Mucosa of rectum (tissue), 2 donors: Measurements from ENCODE around the gene KCNAB1.

Experiments used
- H3K27ac ChIP-seq, 2 donors: one replicate each; pipeline ENCODE4 v1.7.0; 2013; ENCODE audit warnings: inconsistent platforms in 2 of 2, low read depth in 2 of 2, low read length in 2 of 2
- H3K27me3 ChIP-seq, 2 donors: one replicate each; pipeline ENCODE4 v1.7.0; 2013; ENCODE audit warnings: low read length in 2 of 2; ENCODE audit not compliant: control insufficient read depth in 2 of 2, insufficient read depth in 2 of 2
- H3K36me3 ChIP-seq, 2 donors: one replicate each; pipeline ENCODE4 v1.7.0; 2013; ENCODE audit warnings: low read length in 2 of 2; ENCODE audit not compliant: control insufficient read depth in 2 of 2, insufficient read depth in 2 of 2
- H3K4me1 ChIP-seq, 2 donors: one replicate each; pipeline ENCODE4 v1.7.0; 2013; ENCODE audit warnings: low read length in 2 of 2, mild to moderate bottlenecking in 1 of 2; ENCODE audit not compliant: control insufficient read depth in 2 of 2, insufficient read depth in 2 of 2
- H3K4me3 ChIP-seq, 2 donors: one replicate each; pipeline ENCODE4 v1.7.0; 2013; ENCODE audit warnings: low read length in 2 of 2
- H3K9ac ChIP-seq, 2 donors: one replicate each; pipeline ENCODE4 v1.7.0; 2013; ENCODE audit warnings: low read length in 2 of 2, low read depth in 1 of 2, mild to moderate bottlenecking in 1 of 2
- H3K9me3 ChIP-seq, 2 donors: one replicate each; pipeline ENCODE4 v1.7.0; 2013; ENCODE audit warnings: low read length in 2 of 2; ENCODE audit not compliant: control insufficient read depth in 2 of 2
- donor health status: healthy.
- donor health status: Normal muscosa, but diverticular disease.

The KCNAB1 gene

GRCh38 chr3:156429125-156429524 is 308.7 kb downstream of the KCNAB1 start:
- Histone ChIP-seq H3K4me3 (no peak overlapping the region), H3K27me3 (no peaks in the 10 kb centered on the region), H3K4me1 (no peaks in the 10 kb centered on the region), H3K36me3 (no peaks in the 10 kb centered on the region), H3K9ac (no peak overlapping the region), H3K27ac (no peak overlapping the region), H3K9me3 (no peaks in the 10 kb centered on the region)

GRCh38 chr3:156431334-156432124 is 311.2 kb downstream of the KCNAB1 start:
- H3K27me3 ChIP-seq = no peaks in the 10 kb centered on the region
- no peak overlapping the region for H3K27ac ChIP-seq
- no peaks in the 10 kb centered on the region for H3K9me3 ChIP-seq
- H3K36me3 ChIP-seq = no peaks in the 10 kb centered on the region
- H3K4me3 ChIP-seq = no peak overlapping the region
- H3K4me1 ChIP-seq = no peaks in the 10 kb centered on the region
- H3K9ac ChIP-seq = no peak overlapping the region

GRCh38 chr3:156432563-156432962 is 312.2 kb downstream of the KCNAB1 start:
- H3K27ac ChIP-seq = no peak overlapping the region
- no peaks in the 10 kb centered on the region for H3K27me3 ChIP-seq
- H3K4me3 ChIP-seq = no peak overlapping the region
- H3K36me3 ChIP-seq = no peaks in the 10 kb centered on the region
- H3K9me3 ChIP-seq = no peaks in the 10 kb centered on the region
- H3K4me1 ChIP-seq = no peaks in the 10 kb centered on the region
- no peak overlapping the region for H3K9ac ChIP-seq

- Histone ChIP-seq H3K27ac (no peak overlapping the region), H3K4me3 (no peak overlapping the region), H3K9me3 (no peaks in the 10 kb centered on the region), H3K9ac (no peak overlapping the region), H3K36me3 (no peaks in the 10 kb centered on the region), H3K27me3 (no peaks in the 10 kb centered on the region), H3K4me1 (no peaks in the 10 kb centered on the region)
Observed at GRCh38 chr3:156433138-156433537, 312.8 kb downstream of the KCNAB1 start.

GRCh38 chr3:156433910-156434309 is 313.5 kb downstream of the KCNAB1 start:
- Histone ChIP-seq H3K27ac (no peak overlapping the region), H3K4me3 (no peak overlapping the region), H3K27me3 (no peaks in the 10 kb centered on the region), H3K9ac (no peak overlapping the region), H3K4me1 (no peaks in the 10 kb centered on the region), H3K36me3 (no peaks in the 10 kb centered on the region), H3K9me3 (no peaks in the 10 kb centered on the region)

- Histone ChIP-seq H3K4me1 (no peaks in the 10 kb centered on the region), H3K9ac (no peak overlapping the region), H3K27ac (no peak overlapping the region), H3K4me3 (no peak overlapping the region), H3K9me3 (no peaks in the 10 kb centered on the region), H3K36me3 (no peaks in the 10 kb centered on the region), H3K27me3 (no peaks in the 10 kb centered on the region)
Observed at GRCh38 chr3:156434921-156435320, 314.5 kb downstream of the KCNAB1 start.

- Histone ChIP-seq H3K4me1 (no peaks in the 10 kb centered on the region), H3K27ac (no peak overlapping the region)
Observed at GRCh38 chr3:156443079-156443478, 322.7 kb downstream of the KCNAB1 start.

GRCh38 chr3:156445117-156446090 is 325.0 kb downstream of the KCNAB1 start:
- H3K27ac ChIP-seq = no peak overlapping the region
- peaks cover 0 to 3% of the 10 kb centered on the region in 2 donors for H3K27me3 ChIP-seq
- H3K9ac ChIP-seq = no peak overlapping the region
- H3K9me3 ChIP-seq = no peaks in the 10 kb centered on the region
- no peaks in the 10 kb centered on the region for H3K4me1 ChIP-seq
- no peaks in the 10 kb centered on the region for H3K36me3 ChIP-seq
- H3K4me3 ChIP-seq = no peak overlapping the region

More at GRCh38 chr3:156443079-156443478, 322.7 kb downstream of the KCNAB1 start:
- Histone ChIP-seq H3K9ac (no peak overlapping the region), H3K4me3 (no peak overlapping the region), H3K36me3 (no peaks in the 10 kb centered on the region), H3K27me3 (no peaks in the 10 kb centered on the region), H3K9me3 (no peaks in the 10 kb centered on the region)

- Histone ChIP-seq H3K4me1 (no peaks in the 10 kb centered on the region), H3K36me3 (no peaks in the 10 kb centered on the region), H3K27me3 (peaks cover 0 to 3% of the 10 kb centered on the region in 2 donors), H3K27ac (no peak overlapping the region), H3K4me3 (no peak overlapping the region), H3K9ac (no peak overlapping the region), H3K9me3 (no peaks in the 10 kb centered on the region)
Observed at GRCh38 chr3:156448300-156448699, 327.9 kb downstream of the KCNAB1 start.
